A549 treated with ZK216348 at 1 μM for 4 hours (cell line): Measurements from ENCODE around the gene RAG1. TPM values are rescaled to one million over a fixed set of nuclear protein-coding genes. Genes with fewer than 3 reads are reported as not detected.

Experiments used
- total RNA-seq: library from RNA; stranded (reverse); fragments of 200-300 nt; extraction: Qiagen RNA extraction; gene quantifications from 5 replicates; pipeline ENCODE4 v1.2.3, GENCODE V29; 2022; ENCODE audit warnings: low read depth

RAG1 gene
- total RNA-seq: 0.05 to 0.27 TPM (median 0.18 TPM) in 4 of 5 replicates, not detected in the other

DNA sequence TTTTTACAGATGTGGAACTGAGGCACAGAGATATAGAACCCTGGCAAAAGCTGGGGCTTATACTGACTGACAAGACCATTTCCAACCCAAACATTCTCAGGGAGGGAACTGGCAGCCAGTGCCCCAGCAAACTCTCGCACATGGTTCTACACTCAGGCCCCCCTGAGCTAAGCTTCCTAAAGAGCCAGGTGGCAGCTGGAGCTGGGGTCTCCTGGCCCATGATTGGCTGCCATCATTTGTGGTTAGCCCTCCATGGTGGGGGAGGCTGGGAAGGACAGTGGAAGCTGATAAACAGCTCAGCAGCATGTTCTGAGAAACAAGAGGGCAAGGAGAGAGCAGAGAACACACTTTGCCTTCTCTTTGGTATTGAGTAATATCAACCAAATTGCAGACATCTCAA, at the start of gene RAG1:
Gene RAG1, plus strand, starts transcription at position 314 of the 400 bp plus-strand sequence. CDS start 5,298 bp downstream, outside the sequence.

DNA sequence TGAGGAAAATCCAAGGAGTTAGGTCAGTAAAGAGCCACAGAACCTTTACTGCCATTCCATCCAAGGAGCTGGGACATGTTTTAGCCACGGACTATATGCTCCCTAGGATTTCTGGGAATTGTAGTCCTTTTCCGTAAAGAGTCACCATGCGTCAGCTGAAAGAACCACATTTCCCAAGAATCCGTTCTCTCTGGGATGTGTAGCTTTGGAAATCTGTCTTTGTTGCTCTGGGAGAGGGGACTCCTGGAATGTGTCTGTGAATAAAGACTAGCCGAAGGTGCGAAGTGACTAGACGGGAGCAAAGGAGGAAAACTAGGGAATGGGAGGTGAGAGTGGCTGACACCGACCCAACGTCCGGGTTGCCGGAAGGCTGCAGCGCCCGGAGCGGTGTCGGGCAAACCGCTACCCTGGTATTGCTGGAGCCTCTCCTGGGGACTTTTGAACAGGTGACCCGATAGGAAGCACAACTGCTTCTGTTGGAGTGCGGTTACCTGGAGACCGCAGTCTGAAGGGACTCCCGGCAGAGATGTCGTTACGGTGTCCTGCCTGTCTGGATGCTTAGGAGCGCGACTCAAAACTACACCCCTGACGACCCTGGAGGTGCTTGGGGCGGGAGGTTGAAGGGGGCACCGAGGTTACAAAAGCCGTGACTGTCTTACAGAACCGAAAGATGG, 26.6 kb downstream of the RAG1 start, which contains the start of gene IFTAP:
Gene IFTAP, plus strand, starts transcription at position 187 of the 674 bp plus-strand sequence. CDS start 15,602 bp downstream, outside the sequence.

DNA sequence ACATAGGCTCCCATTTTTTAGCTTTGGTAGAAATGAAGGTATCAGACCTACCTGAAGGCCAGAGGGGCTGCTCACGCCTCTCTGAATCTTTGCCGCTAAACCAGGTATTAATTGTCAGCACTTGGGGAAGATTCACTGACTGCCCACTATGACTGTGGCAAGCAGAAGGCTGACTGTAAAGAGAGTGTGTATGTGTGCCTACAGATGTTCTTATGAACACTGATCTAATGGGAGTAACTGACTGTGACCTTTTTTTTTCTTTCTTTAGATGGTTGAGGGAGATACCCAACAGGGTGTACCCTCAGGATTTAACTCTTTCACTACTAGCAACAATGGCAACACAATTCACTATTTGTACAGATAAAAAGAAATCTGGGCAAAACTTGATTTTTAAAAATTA, 30.2 kb downstream of the RAG1 start, which contains the start of gene RAG2:
Gene RAG2, minus strand, starts transcription at position 186 of the 400 bp plus-strand sequence. CDS start 4,068 bp downstream, outside the sequence.

Other genes starting within 250 kb of the RAG1 start
- gene TRAF6, start 57.7 kb upstream of the RAG1 start, total RNA-seq: 5.1 to 7.7 TPM (median 6.8 TPM) in 5 replicates
- 13.4 to 30.8 TPM (median 15.4 TPM) in 5 replicates for gene IFTAP, start 26.5 kb downstream of the RAG1 start, total RNA-seq
- gene RAG2, start 30.2 kb downstream of the RAG1 start, total RNA-seq: not detected in 5 replicates